Hepatocyte (in vitro differentiated cells): Measurements from ENCODE around the gene CTCFL. TPM values are rescaled to one million over a fixed set of nuclear protein-coding genes. Genes with fewer than 3 reads are reported as not detected.

ENCODE experiments used
- DNase-seq: peaks from one replicate; pipeline ENCODE4 v3.0.0-alpha.2; 2016; ENCODE audit warnings: low spot score
- H2AFZ ChIP-seq: fragments of 200-600 bp; sonication (generic); 2 replicates; pipeline ENCODE4 v1.6.0; 2016; ENCODE audit warnings: antibody characterized with exemption, mild to moderate bottlenecking
- H3K27ac ChIP-seq: fragments of 200-600 bp; sonication (generic); 2 replicates; pipeline ENCODE4 v1.5.1; 2016; ENCODE audit warnings: mild to moderate bottlenecking
- H3K27me3 ChIP-seq: fragments of 200-600 bp; sonication (generic); 2 replicates; pipeline ENCODE4 v1.6.1; 2016
- H3K36me3 ChIP-seq: fragments of 200-600 bp; sonication (generic); replicated peaks from 2 replicates; pipeline ENCODE4 v1.5.1; 2016; ENCODE audit warnings: low read depth; ENCODE audit not compliant: insufficient read depth
- H3K4me1 ChIP-seq: fragments of 200-600 bp; sonication (generic); 2 replicates; pipeline ENCODE4 v1.5.1; 2016; ENCODE audit warnings: mild to moderate bottlenecking, moderate library complexity; ENCODE audit not compliant: insufficient read depth
- H3K4me2 ChIP-seq: fragments of 200-600 bp; sonication (generic); 2 replicates; pipeline ENCODE4 v1.6.0; 2016
- H3K4me3 ChIP-seq: fragments of 200-600 bp; sonication (generic); 2 replicates; pipeline ENCODE4 v1.5.1; 2016; ENCODE audit warnings: mild to moderate bottlenecking
- H3K79me2 ChIP-seq: fragments of 200-600 bp; sonication (generic); 2 replicates; pipeline ENCODE4 v1.6.0; 2017; ENCODE audit warnings: mild to moderate bottlenecking
- H3K9me2 ChIP-seq: fragments of 200-600 bp; sonication (generic); replicated peaks from 2 replicates; pipeline ENCODE4 v1.6.0; 2017; ENCODE audit warnings: mild to moderate bottlenecking; ENCODE audit not compliant: insufficient read depth
- H3K9me3 ChIP-seq: fragments of 200-600 bp; sonication (generic); 2 replicates; pipeline ENCODE4 v1.5.1; 2016; ENCODE audit warnings: low read depth, mild to moderate bottlenecking
- H4K20me1 ChIP-seq: fragments of 200-600 bp; sonication (generic); 2 replicates; pipeline ENCODE4 v1.6.0; 2016; ENCODE audit warnings: mild to moderate bottlenecking; ENCODE audit not compliant: insufficient read depth, poor library complexity, severe bottlenecking
- EZH2 ChIP-seq: fragments of 200-600 bp; sonication (generic); IDR thresholded peaks from 2 replicates; pipeline ENCODE4 v1.6.1; 2016; ENCODE audit warnings: antibody characterized with exemption, mild to moderate bottlenecking, borderline replicate concordance
- EZH2phosphoT487 ChIP-seq: fragments of 200-600 bp; sonication (generic); IDR thresholded peaks from one replicate; pipeline ENCODE4 v1.6.1; 2018; ENCODE audit warnings: antibody characterized with exemption, mild to moderate bottlenecking, low read depth, moderate library complexity; ENCODE audit not compliant: unreplicated experiment, severe bottlenecking
- WGBS: methylation state at CpG from one replicate; pipeline ENCODE4 v1.1.6; 2016; ENCODE audit warnings: low lambda C conversion rate; ENCODE audit errors: missing lambda C conversion rate; 5-methylcytosine and 5-hydroxymethylcytosine counted together
- polyA plus RNA-seq: library from polyadenylated mRNA; unstranded; fragments of >200 nt; fragmentation: Nextera tagmentation; extraction: Ambion mirVana; gene quantifications from 2 replicates; pipeline ENCODE4 v1.2.1, GENCODE V29; 2016
- total RNA-seq: library from RNA; depleted of rRNA; stranded (reverse); fragments of >200 nt; gene quantifications from 2 replicates; pipeline ENCODE4 v1.2.3, GENCODE V29; 2014
- TF ChIP-seq, protein P1 (sequence below): fragments of 200-600 bp; sonication (generic); IDR thresholded peaks from 2 replicates; pipeline ENCODE4 v1.5.1; 2016; ENCODE audit warnings: antibody characterized with exemption, mild to moderate bottlenecking; ENCODE audit not compliant: poor library complexity

The CTCFL gene
- total and polyA plus RNA-seq, 2 experiments from 2014 or later: not detected

DNA sequence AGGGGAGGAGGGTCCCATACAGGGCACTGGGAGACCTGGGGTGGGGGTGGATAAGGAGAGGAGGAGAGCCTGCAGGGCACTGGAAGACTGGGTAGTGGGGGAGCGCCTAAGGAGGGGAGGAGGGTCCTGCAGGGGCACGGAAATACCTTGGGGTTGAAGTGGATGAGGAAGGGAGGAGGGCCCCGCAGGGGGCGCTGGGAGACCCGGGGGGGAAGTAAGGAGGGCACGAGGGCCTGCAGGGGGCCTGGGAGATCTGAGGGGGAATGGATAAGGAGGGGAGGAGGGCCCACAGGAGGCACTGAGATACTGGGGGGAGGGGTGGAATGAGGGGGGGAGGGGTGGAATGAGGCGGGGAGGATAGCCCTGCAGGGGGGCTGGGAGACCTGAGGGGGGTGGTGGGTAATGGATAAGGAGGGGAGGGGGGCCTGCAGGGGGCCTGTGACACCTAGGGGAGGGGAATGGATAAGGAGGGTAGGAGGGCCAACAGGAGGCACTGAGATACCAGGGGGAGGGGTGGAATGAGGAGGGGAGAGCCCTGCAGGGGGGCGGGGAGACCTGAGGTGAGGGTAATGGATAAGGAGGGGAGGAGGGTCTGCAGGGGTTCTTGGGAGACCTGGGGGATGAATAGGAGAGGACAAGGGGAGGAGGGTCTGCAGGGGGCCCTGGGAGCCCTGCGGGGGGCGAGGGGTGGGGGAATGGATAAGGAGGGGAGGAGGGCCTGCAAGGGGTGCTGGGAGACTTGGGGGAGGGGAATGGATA is 567 bp upstream of the CTCFL start:
- DNase-seq: no peak
- no peak overlapping the region for H2AFZ ChIP-seq
- H3K79me2 ChIP-seq: no peaks in the 10 kb centered on the region
- peaks cover 6% of the 10 kb centered on the region for H3K4me1 ChIP-seq
- H3K9me3 ChIP-seq: no peaks in the 10 kb centered on the region
- TF ChIP-seq EZH2phosphoT487 (no peak), EZH2 (no peak)
- TF ChIP-seq, protein P1, sequence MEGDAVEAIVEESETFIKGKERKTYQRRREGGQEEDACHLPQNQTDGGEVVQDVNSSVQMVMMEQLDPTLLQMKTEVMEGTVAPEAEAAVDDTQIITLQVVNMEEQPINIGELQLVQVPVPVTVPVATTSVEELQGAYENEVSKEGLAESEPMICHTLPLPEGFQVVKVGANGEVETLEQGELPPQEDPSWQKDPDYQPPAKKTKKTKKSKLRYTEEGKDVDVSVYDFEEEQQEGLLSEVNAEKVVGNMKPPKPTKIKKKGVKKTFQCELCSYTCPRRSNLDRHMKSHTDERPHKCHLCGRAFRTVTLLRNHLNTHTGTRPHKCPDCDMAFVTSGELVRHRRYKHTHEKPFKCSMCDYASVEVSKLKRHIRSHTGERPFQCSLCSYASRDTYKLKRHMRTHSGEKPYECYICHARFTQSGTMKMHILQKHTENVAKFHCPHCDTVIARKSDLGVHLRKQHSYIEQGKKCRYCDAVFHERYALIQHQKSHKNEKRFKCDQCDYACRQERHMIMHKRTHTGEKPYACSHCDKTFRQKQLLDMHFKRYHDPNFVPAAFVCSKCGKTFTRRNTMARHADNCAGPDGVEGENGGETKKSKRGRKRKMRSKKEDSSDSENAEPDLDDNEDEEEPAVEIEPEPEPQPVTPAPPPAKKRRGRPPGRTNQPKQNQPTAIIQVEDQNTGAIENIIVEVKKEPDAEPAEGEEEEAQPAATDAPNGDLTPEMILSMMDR: no peak
- H3K4me3 ChIP-seq: no peak overlapping the region
- H3K4me2 ChIP-seq: no peak overlapping the region
- 62% methylated on average over 2 of the region's 10 CpGs for WGBS
- no peaks in the 10 kb centered on the region for H3K36me3 ChIP-seq
- H3K27ac ChIP-seq: no peak overlapping the region
- H3K27me3 ChIP-seq: no peaks in the 10 kb centered on the region
- no peaks in the 10 kb centered on the region for H4K20me1 ChIP-seq
- H3K9me2 ChIP-seq: no peaks in the 10 kb centered on the region

DNA sequence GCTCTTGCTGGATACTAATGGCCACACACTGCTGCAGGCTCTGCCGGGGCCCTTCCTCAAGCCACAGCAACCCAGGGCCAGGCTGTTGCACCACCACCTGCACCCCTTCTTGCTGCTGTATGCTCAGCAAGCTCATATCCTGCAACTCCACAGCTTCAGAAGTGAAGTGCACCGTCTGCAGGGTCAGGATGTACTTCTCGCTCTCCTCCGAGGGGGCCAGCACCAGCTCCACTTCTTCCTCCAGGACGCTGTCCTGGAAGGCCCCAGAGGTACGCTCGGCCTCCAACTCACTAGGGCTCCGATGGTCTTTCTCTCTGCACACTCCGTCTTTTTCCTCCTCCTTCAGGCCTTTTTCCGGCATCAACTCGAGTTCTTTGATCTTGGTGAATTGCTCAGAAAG is 1.2 kb downstream of the CTCFL start:
- Histone ChIP-seq H3K9me2 (no peaks in the 10 kb centered on the region), H3K4me1 (peaks cover 6% of the 10 kb centered on the region), H3K27ac (no peak overlapping the region), H2AFZ (no peak overlapping the region), H3K4me2 (no peak overlapping the region), H3K27me3 (no peaks in the 10 kb centered on the region), H4K20me1 (no peaks in the 10 kb centered on the region), H3K4me3 (no peak overlapping the region), H3K9me3 (no peaks in the 10 kb centered on the region), H3K79me2 (no peaks in the 10 kb centered on the region), H3K36me3 (no peaks in the 10 kb centered on the region)
- TF ChIP-seq EZH2 (no peak), EZH2phosphoT487 (no peak)
- TF ChIP-seq, protein P1: no peak
- WGBS: 82% methylated on average over 11 of the region's 11 CpGs
- DNase-seq: no peak

DNA sequence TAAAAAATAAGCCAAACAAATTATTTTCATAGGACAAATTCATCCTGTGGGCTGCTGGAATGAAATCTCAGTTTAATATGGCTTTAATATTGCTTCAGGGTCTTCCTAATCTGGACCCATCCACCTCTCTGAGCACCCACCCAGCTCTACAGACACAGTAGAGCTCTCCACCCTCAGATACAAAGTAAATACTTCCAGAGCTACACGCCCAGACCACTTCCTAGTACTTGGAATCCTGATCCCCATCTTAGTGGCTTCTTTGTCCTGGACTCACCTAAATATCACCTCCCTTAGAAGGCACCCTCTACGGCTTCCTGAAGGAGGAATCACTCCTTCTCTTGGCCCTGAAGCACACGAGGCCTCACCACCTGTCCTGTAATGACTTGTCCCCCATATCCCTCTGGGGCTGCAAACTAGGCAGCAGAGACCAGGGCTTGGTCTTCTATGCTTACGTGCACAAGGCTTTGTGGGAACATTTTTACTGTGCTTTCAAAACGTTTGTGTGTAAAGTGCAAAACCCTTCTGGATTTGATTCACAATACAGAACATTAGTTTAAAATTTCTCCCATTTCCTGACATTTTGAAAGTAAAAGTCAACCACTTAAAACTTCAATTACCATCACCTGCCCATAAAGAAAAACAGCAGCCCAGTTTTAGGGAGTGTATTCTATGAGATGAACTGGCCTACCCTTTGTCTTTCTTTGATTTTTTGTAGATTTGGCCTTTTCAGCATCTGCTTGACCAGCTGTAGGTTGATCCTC is 2.4 kb downstream of the CTCFL start:
- DNase-seq: no peak
- no peak overlapping the region for H3K4me3 ChIP-seq
- WGBS: 64% methylated on average over 5 of the region's 5 CpGs

More for the DNA sequence above, 2.4 kb downstream of the CTCFL start:
- Histone ChIP-seq H3K27ac (no peak overlapping the region), H2AFZ (no peak overlapping the region), H3K79me2 (no peaks in the 10 kb centered on the region), H3K4me2 (no peak overlapping the region), H3K9me3 (no peaks in the 10 kb centered on the region), H3K9me2 (no peaks in the 10 kb centered on the region), H4K20me1 (no peaks in the 10 kb centered on the region), H3K27me3 (no peaks in the 10 kb centered on the region), H3K36me3 (no peaks in the 10 kb centered on the region), H3K4me1 (peaks cover 6% of the 10 kb centered on the region)
- TF ChIP-seq, protein P1: no peak
- no peak for TF ChIP-seq EZH2phosphoT487
- TF ChIP-seq EZH2: no peak
